GM15510 (cell line): ENCODE data around the gene S1PR2.

Experiments
- POLR2A ChIP-seq: IDR thresholded peaks from 3 replicates; pipeline ENCODE4 v1.6.1; 2011; ENCODE audit warnings: borderline replicate concordance; ENCODE audit not compliant: insufficient read length; ENCODE audit errors: extremely low read depth

S1PR2 gene

GRCh38 chr19:10184636-10185035 is 46.5 kb downstream of the S1PR2 start:
- no peak for TF ChIP-seq POLR2A

GRCh38 chr19:10183926-10184325 is 47.2 kb downstream of the S1PR2 start:
- TF ChIP-seq POLR2A, result no peak

- TF ChIP-seq POLR2A, result no peak
Observed at GRCh38 chr19:10182847-10183246, 48.3 kb downstream of the S1PR2 start.

- no peak for TF ChIP-seq POLR2A
Observed at GRCh38 chr19:10182076-10182475, 49.1 kb downstream of the S1PR2 start.

GRCh38 chr19:10180459-10180858 is 50.7 kb downstream of the S1PR2 start:
- TF ChIP-seq POLR2A, result no peak

GRCh38 chr19:10173527-10173926 is 57.6 kb downstream of the S1PR2 start:
- TF ChIP-seq POLR2A, result no peak
